GM18498 (cell line): ENCODE measurements around the gene GLTP.

Source experiments
- ATAC-seq: cut with Tn5 transposase; IDR thresholded peaks from one replicate; pipeline ENCODE4 v1.9.1; 2021; ENCODE audit warnings: mild to moderate bottlenecking, moderate library complexity; ENCODE audit not compliant: unreplicated experiment

Gene GLTP

DNA sequence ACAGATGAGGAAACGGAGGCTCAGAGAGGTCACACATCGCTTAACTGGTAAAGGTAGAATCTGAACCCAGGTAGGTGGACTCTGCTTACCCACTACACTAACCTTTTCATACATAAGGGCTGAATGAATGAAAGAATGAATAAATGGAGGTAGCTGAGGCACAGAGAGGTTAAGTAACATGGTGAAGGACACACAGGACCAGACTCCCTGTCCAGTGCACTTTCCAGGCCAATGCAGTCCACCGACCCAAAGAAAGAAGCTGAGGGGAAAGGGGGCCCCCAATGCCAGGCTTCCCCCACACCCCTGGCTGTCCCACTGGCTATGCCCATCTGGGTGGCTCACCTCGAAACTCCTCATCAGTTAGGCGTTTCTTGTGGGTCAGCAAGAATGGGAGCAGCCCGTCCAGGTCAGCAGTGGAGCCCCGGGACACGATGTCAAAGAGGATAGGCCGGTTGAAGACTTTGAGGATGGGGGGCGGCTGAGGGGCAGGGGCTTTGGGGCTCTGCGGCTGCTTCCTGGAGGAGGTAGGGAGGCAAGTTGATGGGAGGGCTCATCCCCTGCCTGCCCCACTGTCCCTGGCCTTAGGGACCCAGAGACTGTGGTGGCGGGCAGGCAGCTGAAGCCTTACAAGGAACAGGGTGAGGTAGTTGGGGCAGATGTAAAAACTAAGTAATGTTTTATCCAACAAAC is 72.2 kb downstream of the GLTP start:
- no peak for ATAC-seq

- no peak for ATAC-seq
Observed at GRCh38 chr12:109804820-109805761, 75.2 kb downstream of the GLTP start.

GRCh38 chr12:109803678-109804077 is 76.7 kb downstream of the GLTP start:
- ATAC-seq, result no peak

GRCh38 chr12:109802828-109803227 is 77.5 kb downstream of the GLTP start:
- no peak for ATAC-seq
